ENCODE measurements around the gene BASP1. TPM values are rescaled to one million over a fixed set of nuclear protein-coding genes. Genes with fewer than 3 reads are reported as not detected.

The BASP1 gene
- total and polyA plus RNA-seq, 10 of the 15 experiments (the other 5 are each of a cell fraction or from before 2014, with no cell fraction given) = 27.3 to 190 (median 102) TPM

DNA sequence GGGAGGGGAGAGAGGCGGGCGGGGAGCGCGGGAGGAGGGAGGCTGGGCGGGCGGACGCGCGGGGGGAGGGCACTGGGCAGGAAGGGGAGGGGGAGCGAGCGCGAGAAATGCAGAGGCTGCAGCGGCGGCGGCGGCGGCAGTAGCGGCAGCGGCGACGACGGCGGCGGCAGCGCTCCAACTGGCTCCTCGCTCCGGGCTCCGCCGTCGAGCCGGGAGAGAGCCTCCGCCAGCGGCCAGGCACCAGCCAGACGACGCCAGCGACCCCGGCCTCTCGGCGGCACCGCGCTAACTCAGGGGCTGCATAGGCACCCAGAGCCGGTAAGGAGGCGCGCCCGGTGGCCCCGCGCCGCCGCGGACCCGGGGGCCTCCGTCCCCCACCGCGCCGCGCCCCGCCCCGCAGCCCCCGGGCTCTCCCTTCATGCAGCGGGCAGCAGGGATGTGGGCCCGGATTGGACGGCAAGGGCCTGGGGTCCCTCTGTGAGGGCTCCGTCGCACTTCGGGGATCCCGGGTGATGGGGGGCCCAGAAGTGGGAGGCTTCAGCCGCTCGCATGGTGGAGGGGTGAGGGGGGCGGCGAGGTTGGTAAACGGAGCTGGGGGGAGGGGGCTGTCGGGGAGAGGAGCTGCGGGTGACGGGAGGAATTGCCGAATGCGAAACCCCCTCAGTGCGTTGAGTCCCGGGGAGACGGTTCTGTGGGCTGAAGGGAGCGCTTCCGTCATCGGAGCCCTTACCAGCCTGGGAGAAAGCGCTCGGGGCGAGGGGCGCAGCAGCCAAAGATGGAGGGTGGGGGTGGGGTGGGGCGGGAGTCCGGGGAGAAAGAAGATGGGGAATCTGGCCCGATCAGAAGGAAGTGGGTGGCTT lies at the start of gene BASP1 (continued):
- no peak for TF ChIP-seq HDGF (IDR thresholded peaks at IDR 0.05)
- TF ChIP-seq TCF3 (IDR thresholded peaks at IDR 0.05; ENCODE audit: borderline replicate concordance, insufficient read depth, low read depth, low read length) = 0 out of 2 replicates have a peak, but pooled peaks have one; percentile 23
- no peak for TF ChIP-seq BMI1 (IDR thresholded peaks at IDR 0.05; ENCODE audit: borderline replicate concordance)
- 0 out of 3 replicates have a peak, but pooled peaks have one; percentile 21 for TF ChIP-seq POU2F2 (IDR thresholded peaks at IDR 0.05; ENCODE audit: borderline replicate concordance, low read depth, low read length)
- peak; percentile 58 for TF ChIP-seq SMARCA5 (IDR thresholded peaks at IDR 0.05)
- TF ChIP-seq, protein P1, sequence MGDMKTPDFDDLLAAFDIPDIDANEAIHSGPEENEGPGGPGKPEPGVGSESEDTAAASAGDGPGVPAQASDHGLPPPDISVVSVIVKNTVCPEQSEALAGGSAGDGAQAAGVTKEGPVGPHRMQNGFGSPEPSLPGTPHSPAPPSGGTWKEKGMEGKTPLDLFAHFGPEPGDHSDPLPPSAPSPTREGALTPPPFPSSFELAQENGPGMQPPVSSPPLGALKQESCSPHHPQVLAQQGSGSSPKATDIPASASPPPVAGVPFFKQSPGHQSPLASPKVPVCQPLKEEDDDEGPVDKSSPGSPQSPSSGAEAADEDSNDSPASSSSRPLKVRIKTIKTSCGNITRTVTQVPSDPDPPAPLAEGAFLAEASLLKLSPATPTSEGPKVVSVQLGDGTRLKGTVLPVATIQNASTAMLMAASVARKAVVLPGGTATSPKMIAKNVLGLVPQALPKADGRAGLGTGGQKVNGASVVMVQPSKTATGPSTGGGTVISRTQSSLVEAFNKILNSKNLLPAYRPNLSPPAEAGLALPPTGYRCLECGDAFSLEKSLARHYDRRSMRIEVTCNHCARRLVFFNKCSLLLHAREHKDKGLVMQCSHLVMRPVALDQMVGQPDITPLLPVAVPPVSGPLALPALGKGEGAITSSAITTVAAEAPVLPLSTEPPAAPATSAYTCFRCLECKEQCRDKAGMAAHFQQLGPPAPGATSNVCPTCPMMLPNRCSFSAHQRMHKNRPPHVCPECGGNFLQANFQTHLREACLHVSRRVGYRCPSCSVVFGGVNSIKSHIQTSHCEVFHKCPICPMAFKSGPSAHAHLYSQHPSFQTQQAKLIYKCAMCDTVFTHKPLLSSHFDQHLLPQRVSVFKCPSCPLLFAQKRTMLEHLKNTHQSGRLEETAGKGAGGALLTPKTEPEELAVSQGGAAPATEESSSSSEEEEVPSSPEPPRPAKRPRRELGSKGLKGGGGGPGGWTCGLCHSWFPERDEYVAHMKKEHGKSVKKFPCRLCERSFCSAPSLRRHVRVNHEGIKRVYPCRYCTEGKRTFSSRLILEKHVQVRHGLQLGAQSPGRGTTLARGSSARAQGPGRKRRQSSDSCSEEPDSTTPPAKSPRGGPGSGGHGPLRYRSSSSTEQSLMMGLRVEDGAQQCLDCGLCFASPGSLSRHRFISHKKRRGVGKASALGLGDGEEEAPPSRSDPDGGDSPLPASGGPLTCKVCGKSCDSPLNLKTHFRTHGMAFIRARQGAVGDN (IDR thresholded peaks at IDR 0.05) = peak; percentile 67
- TF ChIP-seq LARP7 (IDR thresholded peaks at IDR 0.05) = peak; percentile 93
- no peak for TF ChIP-seq ZNF384 (IDR thresholded peaks at IDR 0.05; ENCODE audit: borderline replicate concordance, low read depth, low read length)
- no peak for TF ChIP-seq TARDBP (IDR thresholded peaks at IDR 0.05; ENCODE audit: borderline replicate concordance)
- TF ChIP-seq MTA2 (IDR thresholded peaks at IDR 0.05; ENCODE audit: low read depth) = no peak
- TF ChIP-seq YY1 (IDR thresholded peaks at IDR 0.05; ENCODE audit: low read depth, low read length) = peak; percentile 8; the same call in 1 of the 2 replicates
- peak; percentile 48; the same call in 1 of the 2 replicates for TF ChIP-seq ZNF217 (IDR thresholded peaks at IDR 0.05)
- TF ChIP-seq, protein P2, sequence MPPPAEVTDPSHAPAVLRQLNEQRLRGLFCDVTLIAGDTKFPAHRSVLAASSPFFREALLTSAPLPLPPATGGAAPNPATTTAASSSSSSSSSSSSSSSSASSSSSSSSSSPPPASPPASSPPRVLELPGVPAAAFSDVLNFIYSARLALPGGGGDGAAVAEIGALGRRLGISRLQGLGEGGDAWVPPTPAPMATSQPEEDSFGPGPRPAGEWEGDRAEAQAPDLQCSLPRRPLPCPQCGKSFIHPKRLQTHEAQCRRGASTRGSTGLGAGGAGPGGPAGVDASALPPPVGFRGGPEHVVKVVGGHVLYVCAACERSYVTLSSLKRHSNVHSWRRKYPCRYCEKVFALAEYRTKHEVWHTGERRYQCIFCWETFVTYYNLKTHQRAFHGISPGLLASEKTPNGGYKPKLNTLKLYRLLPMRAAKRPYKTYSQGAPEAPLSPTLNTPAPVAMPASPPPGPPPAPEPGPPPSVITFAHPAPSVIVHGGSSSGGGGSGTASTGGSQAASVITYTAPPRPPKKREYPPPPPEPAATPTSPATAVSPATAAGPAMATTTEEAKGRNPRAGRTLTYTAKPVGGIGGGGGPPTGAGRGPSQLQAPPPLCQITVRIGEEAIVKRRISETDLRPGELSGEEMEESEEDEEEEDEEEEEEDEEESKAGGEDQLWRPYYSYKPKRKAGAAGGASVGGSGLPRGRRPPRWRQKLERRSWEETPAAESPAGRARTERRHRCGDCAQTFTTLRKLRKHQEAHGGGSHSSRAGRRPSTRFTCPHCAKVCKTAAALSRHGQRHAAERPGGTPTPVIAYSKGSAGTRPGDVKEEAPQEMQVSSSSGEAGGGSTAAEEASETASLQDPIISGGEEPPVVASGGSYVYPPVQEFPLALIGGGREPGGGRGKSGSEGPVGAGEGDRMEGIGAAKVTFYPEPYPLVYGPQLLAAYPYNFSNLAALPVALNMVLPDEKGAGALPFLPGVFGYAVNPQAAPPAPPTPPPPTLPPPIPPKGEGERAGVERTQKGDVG (CRISPR knock-in tag; IDR thresholded peaks at IDR 0.05) = no peak
- TF ChIP-seq SMC3 (IDR thresholded peaks at IDR 0.05; ENCODE audit: borderline replicate concordance, low read length) = 0 out of 2 replicates have a peak, but pooled peaks have one; percentile 1
- TF ChIP-seq, protein P3, sequence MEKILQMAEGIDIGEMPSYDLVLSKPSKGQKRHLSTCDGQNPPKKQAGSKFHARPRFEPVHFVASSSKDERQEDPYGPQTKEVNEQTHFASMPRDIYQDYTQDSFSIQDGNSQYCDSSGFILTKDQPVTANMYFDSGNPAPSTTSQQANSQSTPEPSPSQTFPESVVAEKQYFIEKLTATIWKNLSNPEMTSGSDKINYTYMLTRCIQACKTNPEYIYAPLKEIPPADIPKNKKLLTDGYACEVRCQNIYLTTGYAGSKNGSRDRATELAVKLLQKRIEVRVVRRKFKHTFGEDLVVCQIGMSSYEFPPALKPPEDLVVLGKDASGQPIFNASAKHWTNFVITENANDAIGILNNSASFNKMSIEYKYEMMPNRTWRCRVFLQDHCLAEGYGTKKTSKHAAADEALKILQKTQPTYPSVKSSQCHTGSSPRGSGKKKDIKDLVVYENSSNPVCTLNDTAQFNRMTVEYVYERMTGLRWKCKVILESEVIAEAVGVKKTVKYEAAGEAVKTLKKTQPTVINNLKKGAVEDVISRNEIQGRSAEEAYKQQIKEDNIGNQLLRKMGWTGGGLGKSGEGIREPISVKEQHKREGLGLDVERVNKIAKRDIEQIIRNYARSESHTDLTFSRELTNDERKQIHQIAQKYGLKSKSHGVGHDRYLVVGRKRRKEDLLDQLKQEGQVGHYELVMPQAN (conservative IDR thresholded peaks at IDR 0.05) = peak; percentile 88
- TF ChIP-seq NR2F1 (conservative IDR thresholded peaks at IDR 0.05) = peak; percentile 40; the same call in 1 of the 2 replicates
- TF ChIP-seq SPI1 (IDR thresholded peaks at IDR 0.05; ENCODE audit: borderline replicate concordance, insufficient read depth, low read depth, low read length) = no peak
- TF ChIP-seq, protein P4, sequence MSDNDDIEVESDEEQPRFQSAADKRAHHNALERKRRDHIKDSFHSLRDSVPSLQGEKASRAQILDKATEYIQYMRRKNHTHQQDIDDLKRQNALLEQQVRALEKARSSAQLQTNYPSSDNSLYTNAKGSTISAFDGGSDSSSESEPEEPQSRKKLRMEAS (IDR thresholded peaks at IDR 0.05; ENCODE audit: low read depth, low read length) = no peak
- TF ChIP-seq, protein P5, sequence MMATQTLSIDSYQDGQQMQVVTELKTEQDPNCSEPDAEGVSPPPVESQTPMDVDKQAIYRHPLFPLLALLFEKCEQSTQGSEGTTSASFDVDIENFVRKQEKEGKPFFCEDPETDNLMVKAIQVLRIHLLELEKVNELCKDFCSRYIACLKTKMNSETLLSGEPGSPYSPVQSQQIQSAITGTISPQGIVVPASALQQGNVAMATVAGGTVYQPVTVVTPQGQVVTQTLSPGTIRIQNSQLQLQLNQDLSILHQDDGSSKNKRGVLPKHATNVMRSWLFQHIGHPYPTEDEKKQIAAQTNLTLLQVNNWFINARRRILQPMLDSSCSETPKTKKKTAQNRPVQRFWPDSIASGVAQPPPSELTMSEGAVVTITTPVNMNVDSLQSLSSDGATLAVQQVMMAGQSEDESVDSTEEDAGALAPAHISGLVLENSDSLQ (IDR thresholded peaks at IDR 0.05) = no peak
